H9 (cell line): ENCODE measurements around the gene BNIP5. TPM values are rescaled to one million over a fixed set of nuclear protein-coding genes. Genes with fewer than 3 reads are reported as not detected.
A peak's percentile ranks its signal among the peaks of the same experiment; 100 is the strongest.

Experiments used
- DNase-seq: peaks from one replicate; pipeline ENCODE4 v3.0.0-alpha.2; 2017
- H2AFZ ChIP-seq: one replicate; pipeline ENCODE4 v1.6.1; 2013; ENCODE audit warnings: mild to moderate bottlenecking, low read length, control low read depth, moderate library complexity
- H2AK5ac ChIP-seq: 2 replicates; pipeline ENCODE4 v1.6.1; 2013; ENCODE audit warnings: low read length, control low read depth, mixed read lengths; ENCODE audit not compliant: insufficient read length
- H2BK120ac ChIP-seq: one replicate; pipeline ENCODE4 v1.6.1; 2013; ENCODE audit warnings: low read depth, mild to moderate bottlenecking, low read length, control low read depth, inconsistent platforms; ENCODE audit not compliant: poor library complexity, severe bottlenecking
- H2BK12ac ChIP-seq: 2 replicates; pipeline ENCODE4 v1.6.1; 2013; ENCODE audit warnings: low read length, control low read depth, mixed read lengths, low read depth; ENCODE audit not compliant: insufficient read length
- H2BK15ac ChIP-seq: 2 replicates; pipeline ENCODE4 v1.6.1; 2013; ENCODE audit warnings: low read depth, low read length, control low read depth
- H2BK20ac ChIP-seq: one replicate; pipeline ENCODE4 v1.6.1; 2013; ENCODE audit warnings: low read depth, mild to moderate bottlenecking, low read length, control low read depth, inconsistent platforms; ENCODE audit not compliant: poor library complexity, severe bottlenecking
- H2BK5ac ChIP-seq: 2 replicates; pipeline ENCODE4 v1.6.1; 2013; ENCODE audit warnings: low read length, control low read depth, mixed read lengths; ENCODE audit not compliant: insufficient read length
- H3K14ac ChIP-seq: 2 replicates; pipeline ENCODE4 v1.6.1; 2013; ENCODE audit warnings: low read length, control low read depth; ENCODE audit not compliant: insufficient read depth
- H3K18ac ChIP-seq: 2 replicates; pipeline ENCODE4 v1.6.1; 2013; ENCODE audit warnings: low read depth, mild to moderate bottlenecking, mixed read lengths, low read length, control low read depth; ENCODE audit not compliant: insufficient read length
- H3K23ac ChIP-seq: 2 replicates; pipeline ENCODE4 v1.6.1; 2013; ENCODE audit warnings: low read length, control low read depth, mixed read lengths, low read depth; ENCODE audit not compliant: insufficient read length
- H3K23me2 ChIP-seq: 2 replicates; pipeline ENCODE4 v1.6.1; 2013; ENCODE audit warnings: low read depth, mild to moderate bottlenecking, mixed read lengths, low read length, control low read depth; ENCODE audit not compliant: insufficient read length, poor library complexity, severe bottlenecking
- H3K27ac ChIP-seq: 2 replicates; pipeline ENCODE4 v1.5.1; 2013; ENCODE audit warnings: low read length, control low read depth, mixed read lengths, low read depth; ENCODE audit not compliant: insufficient read length
- H3K27me3 ChIP-seq: 2 replicates; pipeline ENCODE4 v1.6.1; 2013; ENCODE audit warnings: low read length, control low read depth, inconsistent platforms; ENCODE audit not compliant: insufficient read depth
- H3K4ac ChIP-seq: 2 replicates; pipeline ENCODE4 v1.6.1; 2013; ENCODE audit warnings: low read depth, mild to moderate bottlenecking, control low read depth, inconsistent platforms, low read length, moderate library complexity
- H3K4me1 ChIP-seq: 2 replicates; pipeline ENCODE4 v1.6.1; 2013; ENCODE audit warnings: low read length, control low read depth, inconsistent platforms; ENCODE audit not compliant: insufficient read depth
- H3K4me2 ChIP-seq: 2 replicates; pipeline ENCODE4 v1.6.1; 2013; ENCODE audit warnings: low read length, control low read depth, mixed read lengths; ENCODE audit not compliant: insufficient read length, insufficient read depth
- H3K56ac ChIP-seq: 2 replicates; pipeline ENCODE4 v1.6.1; 2013; ENCODE audit warnings: low read depth, mild to moderate bottlenecking, mixed read lengths, low read length, control low read depth; ENCODE audit not compliant: insufficient read length
- H3K79me1 ChIP-seq: 2 replicates; pipeline ENCODE4 v1.6.1; 2013; ENCODE audit warnings: low read depth, mild to moderate bottlenecking, moderate library complexity, low read length, control low read depth, inconsistent platforms; ENCODE audit not compliant: insufficient read depth, poor library complexity, severe bottlenecking
- H3K79me2 ChIP-seq: 2 replicates; pipeline ENCODE4 v1.6.1; 2013; ENCODE audit warnings: low read length, control low read depth, inconsistent platforms; ENCODE audit not compliant: insufficient read depth
- H3K9ac ChIP-seq: 2 replicates; pipeline ENCODE4 v1.6.1; 2013; ENCODE audit warnings: low read length, control low read depth, mixed read lengths; ENCODE audit not compliant: insufficient read length; ENCODE audit errors: extremely low read depth
- H3K9me3 ChIP-seq: one replicate; pipeline ENCODE4 v1.6.1; 2013; ENCODE audit warnings: low read depth, low read length, inconsistent platforms; ENCODE audit not compliant: control insufficient read depth
- H3T11ph ChIP-seq: one replicate; pipeline ENCODE4 v1.6.1; 2013; ENCODE audit warnings: mild to moderate bottlenecking, low read length, control low read depth, inconsistent platforms
- H4K20me1 ChIP-seq: one replicate; pipeline ENCODE4 v1.6.1; 2013; ENCODE audit not compliant: control insufficient read depth, insufficient read length, insufficient read depth
- H4K5ac ChIP-seq: 2 replicates; pipeline ENCODE4 v1.6.1; 2013; ENCODE audit warnings: low read depth, mild to moderate bottlenecking, mixed read lengths, low read length, control low read depth; ENCODE audit not compliant: insufficient read length
- H4K8ac ChIP-seq: replicated peaks from 2 replicates; pipeline ENCODE4 v1.6.1; 2013; ENCODE audit warnings: low read length, control low read depth, mixed read lengths, low read depth; ENCODE audit not compliant: insufficient read length
- H4K91ac ChIP-seq: 2 replicates; pipeline ENCODE4 v1.6.1; 2013; ENCODE audit warnings: low read depth, mild to moderate bottlenecking, moderate library complexity, mixed read lengths, low read length, control low read depth; ENCODE audit not compliant: insufficient read length
- H3K27ac Mint-ChIP-seq, 3 experiments: 2 replicates in 2 of 3; 3 replicates in 1 of 3; pipeline ENCODE4 v1.8.0; 2020 to 2021; ENCODE audit warnings: mixed read lengths in 3 of 3, mild to moderate bottlenecking in 1 of 3, moderate library complexity in 1 of 3
- H3K27me3 Mint-ChIP-seq: 2 replicates; pipeline ENCODE4 v1.8.0; 2021; ENCODE audit warnings: low read depth, mild to moderate bottlenecking, moderate library complexity, mixed read lengths
- H3K36me3 Mint-ChIP-seq, 3 experiments: 2 replicates in 2 of 3; 3 replicates in 1 of 3; pipeline ENCODE4 v1.8.0; 2020 to 2021; ENCODE audit warnings: low read depth in 3 of 3, mixed read lengths in 3 of 3; ENCODE audit not compliant: insufficient read depth in 1 of 3
- H3K4me1 Mint-ChIP-seq, 2 experiments: 2 replicates each; pipeline ENCODE4 v1.8.0; 2020; ENCODE audit warnings: mixed read lengths in 2 of 2
- H3K4me3 Mint-ChIP-seq, 2 experiments: 2 replicates in 1 of 2; 3 replicates in 1 of 2; pipeline ENCODE4 v1.8.0; 2020 to 2021; ENCODE audit warnings: mild to moderate bottlenecking in 2 of 2, mixed read lengths in 2 of 2, moderate library complexity in 1 of 2
- H3K9me3 Mint-ChIP-seq, 2 experiments: 2 replicates in 1 of 2; 3 replicates in 1 of 2; pipeline ENCODE4 v1.8.0; 2020; ENCODE audit warnings: mild to moderate bottlenecking in 2 of 2, mixed read lengths in 2 of 2, moderate library complexity in 1 of 2
- CTCF ChIP-seq: fragments of 200-600 bp; sonication (generic); conservative IDR thresholded peaks from 3 replicates; pipeline ENCODE4 v1.8.0; 2021; ENCODE audit warnings: antibody characterized with exemption, mild to moderate bottlenecking
- WGBS: extraction: QIAGEN DNeasy Blood & Tissue Kit; methylation state at CpG from one replicate; pipeline ENCODE4 v1.1.7; 2013; ENCODE audit warnings: missing lambda C conversion rate, low lambda C conversion rate, mixed read lengths; ENCODE audit not compliant: insufficient read length; ENCODE audit errors: extremely low coverage; 5-methylcytosine and 5-hydroxymethylcytosine counted together
- total RNA-seq: library from RNA; stranded (reverse); gene quantifications from 2 replicates; pipeline ENCODE4 v1.2.1, GENCODE V29; 2021

Gene BNIP5
- total RNA-seq, 1 experiment from 2014 or later: not detected

DNA sequence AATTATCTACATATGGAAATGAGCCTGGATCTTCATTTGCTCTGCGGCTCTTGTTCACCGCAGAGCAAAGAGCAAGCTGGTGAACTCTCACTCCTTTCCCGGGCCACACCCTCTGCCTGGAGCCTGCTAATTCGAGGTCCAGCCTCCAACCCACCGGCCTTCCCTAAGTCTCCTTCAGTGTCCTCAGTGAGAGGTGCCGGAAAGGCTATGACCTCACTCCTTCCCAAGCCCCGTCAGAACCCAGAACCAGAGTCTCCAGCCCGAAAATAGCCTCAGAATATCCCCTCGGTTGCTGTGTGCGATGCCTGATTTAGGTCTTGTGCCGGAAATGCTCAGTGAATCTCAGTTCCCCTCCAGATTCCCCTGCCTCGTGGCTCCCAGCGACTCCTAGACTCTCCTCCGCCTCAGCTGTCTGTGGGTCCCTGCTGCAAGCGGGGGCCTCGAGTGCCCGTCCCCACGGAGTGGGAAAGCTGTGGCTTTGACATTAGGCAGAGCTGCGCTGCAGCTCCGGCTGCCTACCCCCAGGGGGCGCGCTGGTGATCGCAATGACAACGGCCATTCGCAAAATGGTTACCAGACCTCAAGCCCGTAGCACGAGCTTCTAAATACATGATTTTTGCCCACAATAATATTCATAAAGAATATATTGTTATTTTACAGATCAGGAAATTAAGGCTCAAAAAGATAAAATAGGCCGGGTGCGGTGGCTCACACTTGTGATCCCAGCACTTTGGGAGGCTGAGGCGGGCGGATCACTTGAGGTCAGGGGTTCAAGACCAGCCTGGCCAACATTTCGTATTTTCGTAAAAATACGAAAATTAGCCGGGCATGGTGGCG, 4.1 kb upstream of the BNIP5 start:
- Histone ChIP-seq H3K9ac (no peak overlapping the region), H3K27ac (no peak overlapping the region)
- H3K36me3 Mint-ChIP-seq: no peaks in the 10 kb centered on the region

More for the DNA sequence above, 4.1 kb upstream of the BNIP5 start:
- H3K14ac ChIP-seq: no peak overlapping the region
- H3K9me3 ChIP-seq: no peaks in the 10 kb centered on the region
- Mint-ChIP-seq H3K4me3 (peak overlapping the region; percentile 60 to 65), H3K27me3 (peaks cover 34% of the 10 kb centered on the region), H3K9me3 (no peaks in the 10 kb centered on the region; a peak in 1 of 5 replicates), H3K27ac (no peak overlapping the region), H3K4me1 (peaks cover 8% of the 10 kb centered on the region in 2 experiments)
- H3K18ac ChIP-seq: no peak overlapping the region
- peak; percentile 77 for DNase-seq
- no peak overlapping the region for H2BK20ac ChIP-seq
- no peaks in the 10 kb centered on the region for H3K79me1 ChIP-seq
- no peak overlapping the region for H4K91ac ChIP-seq
- peak; percentile 99 for TF ChIP-seq CTCF
- WGBS: no CpG with 5 or more reads among the region's 36 CpGs
- H3K79me2 ChIP-seq: no peaks in the 10 kb centered on the region
- H3T11ph ChIP-seq: no peak overlapping the region
- no peak overlapping the region for H4K8ac ChIP-seq
- no peak overlapping the region for H2BK15ac ChIP-seq
- H2AFZ ChIP-seq: no peak overlapping the region
- peak overlapping the region; percentile 56 for H3K4me2 ChIP-seq
- no peaks in the 10 kb centered on the region for H4K20me1 ChIP-seq
- H3K4ac ChIP-seq: no peak overlapping the region
- H2BK5ac ChIP-seq: no peak overlapping the region
- H4K5ac ChIP-seq: no peak overlapping the region
- no peak overlapping the region for H3K56ac ChIP-seq
- peaks cover 4% of the 10 kb centered on the region for H3K23me2 ChIP-seq
- H3K4me1 ChIP-seq: no peaks in the 10 kb centered on the region
- no peak overlapping the region for H2BK120ac ChIP-seq
- no peak overlapping the region for H3K23ac ChIP-seq
- H2AK5ac ChIP-seq: no peak overlapping the region
- H3K27me3 ChIP-seq: no peaks in the 10 kb centered on the region
- no peak overlapping the region for H2BK12ac ChIP-seq
